ENCODE measurements around the gene SLC27A1. TPM values are rescaled to one million over a fixed set of nuclear protein-coding genes. Genes with fewer than 3 reads are reported as not detected.
A peak's percentile ranks its signal among the peaks of the same experiment; 100 is the strongest.

SLC27A1 gene
- total and polyA plus RNA-seq, 12 donors = 4.9 to 107 (median 56.0) TPM

GRCh38 chr19:17511724-17512573, 41.6 kb downstream of the SLC27A1 start:
- WGBS, 4 donors = 0 to 5% (median 1%) methylated on average over 13 to 82 of the region's 82 CpGs
- Histone ChIP-seq H3K4me1 (replicated peaks in 1 of 2) (peaks cover 28 to 33% of the 10 kb centered on the region in 2 donors), H3K9me3 (replicated peaks in 1 of 3) (no peaks in the 10 kb centered on the region), H3K27ac (peak overlapping the region; percentile 92 to 99 (median 99)), H3K27me3 (no peaks in the 10 kb centered on the region), H3K4me3 (peak overlapping the region; percentile 11 to 98 (median 89)), H3K36me3 (replicated peaks in 1 of 2) (peaks cover 0 to 3% of the 10 kb centered on the region in 2 donors)
- TF ChIP-seq POLR2A (IDR thresholded peaks at IDR 0.05) = peak in 1 of 2 donors; percentile 65
- TF ChIP-seq, protein P1, sequence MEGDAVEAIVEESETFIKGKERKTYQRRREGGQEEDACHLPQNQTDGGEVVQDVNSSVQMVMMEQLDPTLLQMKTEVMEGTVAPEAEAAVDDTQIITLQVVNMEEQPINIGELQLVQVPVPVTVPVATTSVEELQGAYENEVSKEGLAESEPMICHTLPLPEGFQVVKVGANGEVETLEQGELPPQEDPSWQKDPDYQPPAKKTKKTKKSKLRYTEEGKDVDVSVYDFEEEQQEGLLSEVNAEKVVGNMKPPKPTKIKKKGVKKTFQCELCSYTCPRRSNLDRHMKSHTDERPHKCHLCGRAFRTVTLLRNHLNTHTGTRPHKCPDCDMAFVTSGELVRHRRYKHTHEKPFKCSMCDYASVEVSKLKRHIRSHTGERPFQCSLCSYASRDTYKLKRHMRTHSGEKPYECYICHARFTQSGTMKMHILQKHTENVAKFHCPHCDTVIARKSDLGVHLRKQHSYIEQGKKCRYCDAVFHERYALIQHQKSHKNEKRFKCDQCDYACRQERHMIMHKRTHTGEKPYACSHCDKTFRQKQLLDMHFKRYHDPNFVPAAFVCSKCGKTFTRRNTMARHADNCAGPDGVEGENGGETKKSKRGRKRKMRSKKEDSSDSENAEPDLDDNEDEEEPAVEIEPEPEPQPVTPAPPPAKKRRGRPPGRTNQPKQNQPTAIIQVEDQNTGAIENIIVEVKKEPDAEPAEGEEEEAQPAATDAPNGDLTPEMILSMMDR (IDR thresholded peaks at IDR 0.05) = peak in 3 of 6 experiments; percentile 22 to 26 (median 26)
- intact Hi-C loops (cut with DNase I) = no loop called here
- DNase-seq = peak; percentile 85 to 93 (median 86)

GRCh38 chr19:17512574-17512939, 42.2 kb downstream of the SLC27A1 start:
- Histone ChIP-seq H3K4me3 (peak overlapping the region in 3 of 4 donors; percentile 88 to 98 (median 90)), H3K4me1 (replicated peaks in 1 of 2) (peaks cover 23 to 30% of the 10 kb centered on the region in 2 donors), H3K36me3 (replicated peaks in 1 of 2) (peaks cover 0 to 9% of the 10 kb centered on the region in 2 donors), H3K9me3 (replicated peaks in 1 of 3) (no peaks in the 10 kb centered on the region), H3K27ac (peak overlapping the region in 3 of 5 donors; percentile 99), H3K27me3 (no peaks in the 10 kb centered on the region)
- no peak for DNase-seq
- intact Hi-C loops (cut with DNase I) = no loop called here
- TF ChIP-seq, protein P1 (IDR thresholded peaks at IDR 0.05) = no peak
- no peak for TF ChIP-seq POLR2A (IDR thresholded peaks at IDR 0.05)
- 51 to 61% (median 60%) methylated on average over 5 to 9 of the region's 9 CpGs for WGBS, 4 donors

- peaks cover 0 to 11% of the 10 kb centered on the region in 2 donors for H3K36me3 ChIP-seq (replicated peaks in 1 of 2)
- intact Hi-C loops (cut with DNase I) = no loop called here
- H3K4me1 ChIP-seq (replicated peaks in 1 of 2) = peaks cover 9 to 10% of the 10 kb centered on the region in 2 donors
Measured at GRCh38 chr19:17515408-17516149, 45.3 kb downstream of the SLC27A1 start.

More at GRCh38 chr19:17515408-17516149, 45.3 kb downstream of the SLC27A1 start:
- WGBS, 4 donors = 61 to 82% (median 67%) methylated on average over 5 to 15 of the region's 15 CpGs
- no peaks in the 10 kb centered on the region for H3K27me3 ChIP-seq
- no peak overlapping the region for H3K27ac ChIP-seq
- TF ChIP-seq POLR2A (IDR thresholded peaks at IDR 0.05) = no peak
- TF ChIP-seq, protein P1 (IDR thresholded peaks at IDR 0.05) = no peak
- no peak overlapping the region for H3K4me3 ChIP-seq
- peak; percentile 43 to 73 (median 60) for DNase-seq
- H3K9me3 ChIP-seq (replicated peaks in 1 of 3) = no peaks in the 10 kb centered on the region
